ENCODE results near the gene CTIF.
"Not testable (repeated sequence)": the region's sequence is repeated elsewhere in the genome, so short reads cannot be mapped to it uniquely, and the experiment has no call there.

The CTIF gene

DNA sequence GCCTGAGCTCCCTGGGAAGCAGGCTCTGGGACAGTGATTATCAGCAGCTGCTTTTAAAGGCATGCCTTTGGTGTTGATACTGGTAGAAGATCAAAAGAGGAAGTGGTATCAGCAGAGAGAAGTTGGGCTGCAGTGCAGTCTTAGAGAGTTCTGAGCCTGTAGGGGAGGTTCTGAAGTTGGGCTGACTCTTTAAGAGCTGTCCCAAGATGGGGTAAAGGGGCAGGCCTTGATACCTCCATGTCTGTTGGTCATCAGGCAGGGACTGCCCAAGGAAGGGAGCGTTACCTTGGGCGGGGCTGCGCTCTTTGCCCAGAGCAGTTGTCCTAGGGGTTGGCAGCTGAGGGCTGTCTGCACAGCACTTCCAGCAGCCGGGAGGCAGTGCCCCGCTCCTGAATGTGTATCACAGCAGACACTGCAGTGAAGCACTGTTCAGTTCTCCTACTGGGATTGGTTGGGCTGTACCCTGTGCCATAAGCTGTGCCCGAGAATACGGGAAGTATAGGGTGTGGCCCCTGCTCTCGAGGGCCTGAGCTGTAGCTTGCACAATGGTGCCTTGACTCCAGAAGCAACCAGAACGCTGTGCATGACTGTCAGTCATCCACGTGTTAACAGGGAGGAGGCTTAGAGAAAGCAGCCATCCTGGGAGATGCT is 177.0 kb downstream of the CTIF start:
- no peak for DNase-seq

DNA sequence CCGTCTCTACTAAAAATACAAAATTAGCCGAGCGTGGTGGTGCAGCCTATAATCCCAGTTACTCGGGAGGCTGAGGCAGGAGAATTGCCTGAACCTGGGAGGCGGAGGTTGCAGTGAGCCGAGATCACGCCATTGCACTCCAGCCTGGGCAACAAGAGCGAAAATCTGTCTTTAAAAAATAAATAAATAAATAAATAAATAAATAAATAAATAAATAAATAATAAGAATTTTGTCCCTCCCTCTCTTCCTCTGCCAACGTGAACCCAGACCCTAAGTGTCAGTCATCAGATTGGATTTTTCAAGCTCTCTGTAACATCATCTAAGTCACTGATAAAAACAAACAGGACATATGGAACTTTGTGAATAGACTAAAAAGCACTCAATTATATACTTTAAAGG is 178.4 kb downstream of the CTIF start:
- DNase-seq, result not testable (repeated sequence)

DNA sequence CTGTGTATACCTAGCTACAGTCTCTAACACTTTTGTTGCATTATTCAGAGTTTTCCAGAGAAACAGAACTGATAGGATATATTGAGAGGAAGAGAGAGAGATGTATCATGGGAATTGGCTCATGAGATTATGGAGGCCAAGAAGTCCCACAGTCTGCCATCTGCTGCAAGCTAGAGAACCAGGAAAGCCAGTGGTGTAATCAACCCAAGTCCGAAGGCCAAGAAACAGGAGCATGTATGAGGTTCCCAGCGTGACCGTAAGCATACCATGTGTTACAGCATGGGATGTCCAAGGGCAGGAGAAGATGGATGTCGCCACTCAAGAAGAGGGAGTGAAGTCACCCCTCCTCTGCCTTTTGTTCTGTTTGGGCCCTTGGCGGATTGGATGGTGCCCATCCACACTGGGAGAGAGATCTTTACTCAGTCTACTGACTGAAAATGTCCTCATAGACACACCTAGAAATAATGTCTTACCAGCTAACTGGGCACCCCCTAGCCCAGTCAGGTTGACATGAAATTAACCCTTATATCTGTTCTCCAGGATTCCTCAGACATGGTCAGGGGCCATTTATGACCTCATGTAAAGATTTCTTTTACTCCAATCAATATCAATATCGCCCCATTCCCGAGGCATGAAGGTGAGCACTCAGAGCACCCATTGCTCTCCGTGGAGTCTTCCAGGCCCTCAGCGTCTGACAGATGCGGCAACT is 179.6 kb downstream of the CTIF start:
- DNase-seq, result no peak

DNA sequence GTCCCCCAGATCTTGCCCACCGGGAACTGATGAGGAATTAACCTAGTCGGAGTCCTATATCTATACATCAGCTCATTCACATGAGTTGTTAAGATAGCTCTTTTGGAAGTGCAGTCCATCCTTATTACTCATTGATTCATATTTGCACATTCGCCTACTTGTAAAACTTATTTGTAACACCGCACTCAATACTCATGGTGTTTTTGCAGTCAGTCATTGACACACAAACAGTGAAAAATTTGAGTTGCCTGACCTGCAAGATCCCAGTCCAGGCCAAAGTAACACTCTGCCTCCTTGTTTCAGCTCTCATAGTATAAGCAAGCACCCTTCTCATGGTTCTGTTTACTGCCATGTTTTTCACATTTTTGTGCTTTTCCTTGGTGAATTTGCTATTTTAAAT is 180.6 kb downstream of the CTIF start:
- DNase-seq, result peak; percentile 6

DNA sequence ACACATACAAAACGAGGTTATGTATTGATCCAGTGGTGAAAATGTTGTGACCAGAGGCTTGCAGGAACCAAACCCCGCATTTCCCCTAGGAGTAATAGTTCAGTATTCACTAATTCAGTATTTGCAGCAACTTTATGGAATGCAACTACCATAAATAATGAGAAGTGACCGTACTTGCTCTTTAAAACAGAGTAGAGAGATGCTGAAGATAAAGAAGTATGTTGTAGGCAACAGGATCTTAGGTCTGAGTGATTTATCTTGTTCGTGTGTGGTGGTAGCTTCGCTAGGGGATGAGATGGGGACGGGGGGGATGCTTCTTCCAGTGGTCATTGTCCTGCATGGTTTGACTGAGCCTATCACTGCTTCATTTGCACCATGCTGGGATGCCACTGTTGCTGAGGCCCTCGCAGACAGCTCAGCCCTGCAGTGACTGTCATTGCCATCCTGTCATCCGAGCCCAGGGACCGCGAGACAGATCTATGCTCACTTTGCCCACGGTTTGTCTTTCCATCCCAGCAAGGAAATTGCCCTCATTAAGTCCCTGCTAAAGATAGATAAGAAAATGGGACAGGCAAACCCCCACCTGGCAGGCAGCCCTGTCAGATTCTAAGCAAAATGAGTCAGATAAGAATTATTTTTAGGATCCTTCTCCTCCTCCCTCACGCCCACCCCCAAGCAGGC is 181.3 kb downstream of the CTIF start:
- DNase-seq, result peak; percentile 70

DNA sequence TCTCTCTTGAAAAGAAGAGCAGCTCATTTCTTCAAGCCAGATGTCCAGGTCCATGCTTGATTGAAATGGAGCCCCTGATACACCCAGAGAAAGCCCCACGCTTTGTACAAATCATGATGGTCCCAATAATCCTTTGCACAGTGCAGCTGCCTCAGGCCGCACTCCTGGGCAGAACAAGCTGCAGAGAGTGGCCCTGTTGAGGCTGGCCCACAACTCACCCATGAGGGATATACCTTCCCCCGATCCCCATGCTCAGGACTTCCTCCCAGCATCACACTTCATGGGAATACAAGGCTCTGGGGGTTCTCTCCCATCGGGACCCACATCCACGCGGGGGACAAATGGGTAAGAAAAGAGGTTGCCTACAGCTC is 181.8 kb downstream of the CTIF start:
- no peak for DNase-seq

DNA sequence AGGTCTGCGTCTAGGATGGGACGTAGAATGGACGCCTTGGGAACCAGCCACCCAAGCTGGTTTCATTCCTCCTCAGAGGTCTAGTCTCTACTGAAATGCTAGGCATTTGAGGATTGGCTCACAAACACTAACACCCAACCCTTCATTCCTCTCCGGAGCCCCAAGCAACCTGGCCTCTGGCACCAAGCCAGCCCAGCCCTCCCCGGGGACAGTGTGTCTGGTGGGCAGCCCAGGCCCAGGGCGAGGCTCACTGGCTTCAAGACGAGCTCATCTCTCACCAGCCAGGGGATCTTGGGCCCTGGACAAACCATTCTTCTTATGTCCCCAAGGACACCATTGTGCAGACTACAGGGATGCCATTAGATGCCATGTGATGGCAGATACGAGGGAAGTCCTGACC is 182.5 kb downstream of the CTIF start:
- DNase-seq, result no peak

DNA sequence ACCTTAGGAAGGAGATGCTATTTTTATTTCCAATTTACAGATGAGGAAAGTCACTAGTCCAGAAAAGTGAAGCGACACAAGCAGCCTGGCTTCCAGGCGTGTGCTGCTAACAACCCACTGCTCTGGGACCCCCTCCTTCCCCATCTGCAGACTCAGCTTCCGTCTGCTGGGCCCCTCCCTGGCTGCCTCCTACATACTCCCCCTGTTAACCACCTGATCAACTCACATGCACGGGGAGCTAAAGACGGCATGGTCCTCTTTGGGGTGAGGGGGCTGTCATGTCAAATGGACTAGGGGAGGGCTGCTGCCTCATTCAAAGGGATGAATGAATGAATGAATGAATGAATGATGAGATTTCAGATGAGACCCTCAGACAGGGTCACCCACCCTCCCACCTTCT is 184.2 kb downstream of the CTIF start:
- no peak for DNase-seq

DNA sequence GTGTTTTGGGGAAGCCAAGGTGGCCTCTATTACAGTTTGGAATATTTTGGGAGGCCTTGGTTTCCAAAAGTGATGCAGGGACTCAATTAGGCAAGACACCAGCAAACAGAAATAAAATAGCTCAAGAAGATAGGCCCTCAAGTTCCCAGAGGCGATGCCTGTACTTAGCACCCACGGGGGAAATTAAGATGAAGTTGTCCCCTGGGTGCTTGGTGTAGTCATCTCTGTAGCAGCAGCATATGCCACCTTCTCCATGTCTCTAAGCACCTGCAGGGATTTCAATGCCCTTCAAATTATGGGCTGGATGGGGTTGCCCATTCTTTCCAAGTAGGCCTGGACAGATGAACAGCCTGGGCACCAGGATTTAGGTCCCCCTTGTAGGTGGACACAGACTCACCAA is 185.0 kb downstream of the CTIF start:
- DNase-seq, result no peak

DNA sequence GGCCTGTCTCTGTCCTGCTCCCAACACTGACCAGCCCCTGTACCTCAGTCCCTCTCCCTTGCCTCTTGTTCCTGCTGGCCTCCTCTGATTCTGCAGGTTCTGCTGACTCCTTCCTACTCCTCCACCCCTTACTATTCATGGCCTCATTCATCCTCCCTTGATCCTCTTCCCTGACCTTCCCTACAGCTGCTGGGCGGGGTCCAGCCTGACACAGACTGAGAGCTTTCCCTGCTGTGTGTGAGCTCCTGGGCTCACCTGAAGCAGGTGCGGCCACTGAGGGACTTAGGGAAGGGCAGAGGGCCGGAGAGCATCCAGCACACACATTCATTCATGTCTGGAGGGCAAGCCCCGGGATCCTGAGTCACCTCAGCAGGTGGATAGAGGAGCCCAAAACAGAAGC is 185.6 kb downstream of the CTIF start:
- DNase-seq, result no peak

DNA sequence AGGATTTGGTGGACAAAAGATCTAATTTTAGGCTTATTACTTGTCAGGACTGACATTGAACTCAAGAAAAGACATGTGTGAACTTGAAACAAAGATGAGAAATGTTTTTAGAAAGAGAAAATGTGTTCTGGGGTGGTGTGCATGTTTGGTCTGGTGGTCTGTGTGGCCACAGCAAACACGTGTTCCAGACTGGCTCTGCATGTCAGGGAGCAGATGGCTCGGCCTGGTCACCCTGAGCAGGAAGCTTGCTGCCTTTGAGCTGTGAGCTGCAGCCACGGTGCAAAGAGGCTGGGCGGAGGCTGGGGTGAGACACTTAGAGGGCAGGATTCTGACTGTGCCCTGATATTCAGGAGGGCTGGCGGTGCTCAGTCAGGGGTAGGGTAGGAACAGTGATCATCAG is 186.1 kb downstream of the CTIF start:
- DNase-seq, result no peak

DNA sequence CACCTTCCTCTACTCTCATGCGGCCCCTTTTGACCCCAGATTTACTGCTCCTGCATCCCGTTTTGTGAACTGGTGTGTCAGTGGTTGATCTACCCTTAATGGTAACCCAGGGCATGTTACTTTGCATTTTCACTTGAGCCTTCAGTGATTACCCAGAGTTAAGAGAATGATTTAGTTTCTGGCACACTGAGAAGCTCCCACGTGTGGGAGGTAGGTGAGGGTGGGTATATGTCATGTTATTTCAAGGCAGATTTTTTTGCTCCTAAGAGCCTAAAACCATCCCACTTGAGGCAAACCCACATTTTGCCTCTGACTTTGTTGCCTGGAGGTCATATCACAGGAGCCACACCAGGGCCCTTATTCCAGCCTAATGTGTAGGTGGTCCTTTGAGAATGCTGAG is 186.7 kb downstream of the CTIF start:
- DNase-seq, result no peak

DNA sequence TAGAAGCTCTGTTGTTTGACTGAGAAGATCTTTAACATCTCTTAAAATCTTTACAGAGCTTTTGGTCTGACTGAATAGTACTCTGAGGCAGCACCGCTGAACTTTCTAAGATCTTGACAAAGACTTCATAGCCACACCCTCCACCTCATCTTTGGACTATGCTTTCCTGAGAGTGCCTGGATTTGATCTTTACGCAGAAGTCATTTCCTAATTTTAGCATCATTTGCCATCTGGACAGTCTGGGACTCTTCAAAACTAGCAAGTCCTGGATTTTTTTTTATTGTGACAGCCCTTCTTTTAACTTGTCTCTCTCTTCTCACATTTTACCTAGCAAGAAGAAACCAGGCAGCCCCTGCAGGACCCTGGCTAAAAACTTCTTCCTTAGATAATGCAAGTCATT is 188.8 kb downstream of the CTIF start:
- peak; percentile 20 for DNase-seq

DNA sequence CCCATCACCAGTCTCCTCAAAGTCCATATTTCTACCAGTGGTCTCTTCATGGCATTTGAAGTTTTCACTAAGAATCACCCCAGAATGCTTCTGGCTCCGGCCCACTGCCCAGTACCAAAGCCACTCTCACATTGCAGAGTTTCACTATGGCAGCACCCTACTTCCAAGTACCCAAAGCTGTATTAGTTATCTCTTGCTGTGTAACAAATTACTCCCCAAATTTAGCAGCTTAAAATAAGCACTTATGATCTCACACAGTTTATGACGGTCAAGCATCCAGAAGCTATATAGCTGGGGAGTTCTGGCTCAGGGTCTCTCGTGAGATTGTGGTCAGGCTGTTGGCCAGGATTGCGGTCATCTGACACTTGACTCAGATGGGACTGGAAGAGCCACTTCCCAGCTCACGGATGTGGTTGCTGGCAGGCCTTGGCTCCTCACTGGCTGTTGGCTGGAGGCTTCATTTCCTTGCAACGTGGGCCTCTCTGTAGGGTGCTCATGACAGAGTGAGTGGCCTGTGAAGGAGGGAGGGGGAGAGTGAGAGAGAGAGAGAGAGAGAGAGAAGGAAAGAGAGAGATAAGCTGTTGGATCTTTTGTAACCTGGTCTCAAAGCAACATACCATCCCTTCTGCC is 189.5 kb downstream of the CTIF start:
- DNase-seq, result peak; percentile 99

DNA sequence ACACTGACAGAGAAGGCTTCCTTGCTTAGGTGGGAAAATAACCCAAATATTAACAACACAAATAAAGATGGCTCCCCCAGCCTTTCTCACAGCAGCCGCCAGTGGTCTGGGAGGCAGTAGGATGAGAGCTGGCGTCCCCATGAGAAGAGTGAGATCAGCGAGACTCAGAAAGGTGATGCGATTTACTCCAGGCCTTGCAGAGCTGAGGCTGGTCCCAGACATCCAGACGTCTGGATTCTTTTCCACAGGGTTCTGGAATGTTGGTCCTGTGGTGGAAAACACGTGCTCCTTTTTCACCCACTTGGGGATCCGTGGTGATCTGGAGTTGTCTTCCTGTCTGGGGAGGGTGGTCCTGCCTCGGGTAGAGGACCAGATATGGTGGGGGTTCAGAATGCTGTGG is 190.6 kb downstream of the CTIF start:
- no peak for DNase-seq

DNA sequence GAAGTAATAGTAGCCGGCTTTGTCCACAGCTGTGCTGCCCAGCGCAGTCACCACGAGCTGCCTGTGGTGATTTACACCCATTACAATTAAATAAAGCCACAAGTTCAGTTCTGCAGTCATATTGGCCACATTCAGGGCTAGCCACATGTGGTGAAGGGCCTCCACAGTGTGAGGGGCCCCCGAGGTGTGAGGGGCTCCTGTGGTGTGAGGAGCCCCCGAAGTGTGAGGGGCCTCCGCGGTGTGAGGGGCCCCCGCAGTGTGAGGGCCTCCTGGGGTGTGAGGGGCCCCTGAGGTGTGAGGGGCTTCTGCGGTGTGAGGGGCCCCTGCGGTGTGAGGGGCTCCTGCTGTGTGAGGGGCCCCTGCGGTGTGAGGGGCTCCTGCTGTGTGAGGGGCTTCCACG is 191.2 kb downstream of the CTIF start:
- DNase-seq, result no peak

DNA sequence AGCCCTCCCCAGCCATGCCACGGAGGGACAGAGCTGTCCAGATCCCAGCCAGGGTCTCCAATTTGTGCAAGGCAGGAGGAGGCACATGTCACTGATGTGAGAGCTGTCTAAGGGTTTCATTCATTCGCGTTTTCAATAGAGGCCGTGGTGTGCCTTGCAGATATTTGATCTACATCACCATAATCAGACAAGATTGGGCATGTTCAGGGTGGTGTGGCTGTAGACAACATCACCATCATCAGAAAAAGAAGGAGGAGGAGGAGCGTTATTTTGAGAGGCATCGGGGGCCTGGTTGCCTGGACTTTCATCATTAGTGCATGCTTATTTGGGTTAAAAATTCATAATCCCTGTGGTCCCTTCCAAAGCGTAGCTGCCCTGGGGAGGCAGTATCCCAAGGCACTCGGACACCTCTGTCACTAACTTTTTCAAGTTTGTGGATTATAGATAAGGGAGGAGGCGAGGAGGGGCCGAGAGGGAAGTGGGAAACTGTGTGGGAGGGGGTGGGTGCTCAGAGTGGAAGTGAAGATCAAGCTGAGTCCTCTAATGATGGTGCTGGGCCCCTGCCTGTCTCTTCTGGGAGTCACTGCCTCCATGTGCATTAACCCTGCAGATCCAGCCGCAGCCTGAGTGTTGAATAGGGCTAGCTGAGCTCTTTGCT is 194.1 kb downstream of the CTIF start:
- no peak for DNase-seq

DNA sequence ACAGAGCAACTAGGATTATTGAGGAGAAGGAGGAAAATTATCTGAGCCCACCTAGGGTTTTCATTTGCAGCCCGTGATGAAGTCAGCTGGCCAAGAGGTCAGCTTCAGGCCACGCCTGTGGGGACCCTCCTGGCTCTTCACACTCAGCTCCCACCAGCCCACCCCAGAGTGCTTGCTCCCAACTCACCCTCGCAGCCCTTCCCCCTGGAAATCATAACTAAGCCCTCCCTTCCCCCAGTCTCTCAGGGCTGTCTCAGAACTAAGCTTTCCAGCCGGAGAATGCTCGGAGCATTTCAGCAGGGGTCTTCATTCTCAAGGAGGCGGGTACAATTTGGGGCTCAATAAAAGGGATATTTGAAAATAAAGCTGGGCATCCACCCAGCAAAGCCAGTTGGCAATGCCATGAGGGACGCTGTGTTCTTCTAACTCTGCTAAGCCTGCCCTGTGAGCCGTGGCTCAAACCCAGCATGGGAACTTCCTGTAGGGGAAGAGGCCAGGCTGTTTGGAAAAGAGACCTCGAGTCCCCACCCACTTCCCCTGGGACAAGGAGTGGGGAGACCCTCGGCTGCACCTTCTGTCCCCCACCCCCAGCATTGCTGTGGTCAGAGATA is 194.9 kb downstream of the CTIF start:
- DNase-seq, result no peak

DNA sequence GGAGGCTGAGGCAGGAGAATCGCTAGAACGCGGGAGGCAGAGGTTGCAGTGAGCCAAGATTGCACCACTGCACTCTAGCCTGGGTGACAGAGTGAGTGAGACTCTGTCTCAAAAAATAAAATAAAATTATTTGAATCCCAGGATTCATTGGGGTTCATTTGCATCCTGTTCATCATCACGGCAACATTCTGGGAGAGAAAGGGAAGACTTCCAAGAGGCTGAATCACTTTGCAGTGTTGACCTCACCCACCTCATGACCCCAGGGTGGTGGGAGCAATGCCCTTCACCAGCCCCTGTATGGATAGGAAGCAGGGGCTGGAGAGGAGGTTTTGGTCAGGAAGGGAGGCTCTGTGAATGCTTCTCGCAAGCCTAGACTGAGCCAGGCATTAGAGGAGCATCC is 195.6 kb downstream of the CTIF start:
- peak; percentile 9 for DNase-seq

DNA sequence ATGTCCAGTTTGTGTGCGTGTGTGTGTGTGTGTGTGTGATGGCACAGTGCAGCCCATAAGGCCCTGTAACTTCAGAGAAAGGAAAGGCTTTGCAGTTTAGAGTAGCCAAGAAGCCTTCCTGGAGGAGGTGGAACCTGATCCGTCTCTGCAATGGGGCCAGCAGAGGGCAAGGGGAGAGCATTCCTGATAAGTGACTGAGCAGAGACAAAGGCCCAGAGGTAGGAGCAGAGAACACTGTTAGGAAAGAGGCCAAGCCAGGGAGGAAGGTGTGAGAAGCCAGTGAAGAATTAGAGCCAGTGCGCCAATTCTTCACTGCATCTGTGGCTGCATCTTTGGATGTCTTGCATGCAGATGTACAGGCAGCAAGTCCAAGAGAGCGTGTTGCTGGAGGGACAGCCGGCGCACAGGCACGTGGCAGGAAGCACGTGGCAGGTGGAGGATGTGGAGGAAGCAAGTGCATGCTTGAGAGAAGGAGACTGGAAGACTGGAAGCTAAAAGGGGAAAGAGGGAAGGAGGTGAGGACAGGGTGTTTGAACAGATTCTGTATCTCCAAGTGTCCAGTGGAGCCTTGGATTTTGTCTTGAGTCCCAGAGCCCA is 196.3 kb downstream of the CTIF start:
- peak; percentile 51 for DNase-seq

DNA sequence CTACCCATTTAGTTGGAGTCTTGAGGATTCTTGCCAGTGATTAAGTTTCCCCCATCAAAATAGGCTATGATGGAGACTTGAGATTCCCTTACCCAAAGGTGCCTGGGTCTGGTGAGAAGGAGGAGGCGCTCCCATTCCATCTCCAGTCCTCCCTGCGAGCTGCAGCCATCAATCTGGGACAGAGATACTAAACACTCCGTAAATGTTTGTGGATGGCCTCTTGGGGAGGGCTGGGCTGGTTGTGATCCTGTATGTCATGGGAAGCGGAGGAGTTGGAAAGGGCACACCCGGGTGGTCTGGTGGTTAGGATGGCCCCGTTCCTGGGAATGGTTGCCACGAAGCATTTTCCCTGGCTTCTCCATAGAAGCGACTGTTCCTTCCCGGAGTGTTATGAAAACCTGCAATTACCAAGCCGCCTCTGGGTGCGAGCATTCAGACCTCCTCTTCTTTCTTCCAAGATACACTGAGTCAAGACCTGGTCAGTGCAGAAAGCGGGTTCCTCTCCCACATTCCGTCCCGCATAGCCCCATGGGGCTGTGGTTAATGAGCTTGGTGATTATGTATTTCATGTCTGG is 196.9 kb downstream of the CTIF start:
- DNase-seq, result no peak

Measured in EL (cell line).